ENCODE measurements around the gene TEAD2.
A peak's percentile ranks its signal among the peaks of the same experiment; 100 is the strongest.

The TEAD2 gene

DNA sequence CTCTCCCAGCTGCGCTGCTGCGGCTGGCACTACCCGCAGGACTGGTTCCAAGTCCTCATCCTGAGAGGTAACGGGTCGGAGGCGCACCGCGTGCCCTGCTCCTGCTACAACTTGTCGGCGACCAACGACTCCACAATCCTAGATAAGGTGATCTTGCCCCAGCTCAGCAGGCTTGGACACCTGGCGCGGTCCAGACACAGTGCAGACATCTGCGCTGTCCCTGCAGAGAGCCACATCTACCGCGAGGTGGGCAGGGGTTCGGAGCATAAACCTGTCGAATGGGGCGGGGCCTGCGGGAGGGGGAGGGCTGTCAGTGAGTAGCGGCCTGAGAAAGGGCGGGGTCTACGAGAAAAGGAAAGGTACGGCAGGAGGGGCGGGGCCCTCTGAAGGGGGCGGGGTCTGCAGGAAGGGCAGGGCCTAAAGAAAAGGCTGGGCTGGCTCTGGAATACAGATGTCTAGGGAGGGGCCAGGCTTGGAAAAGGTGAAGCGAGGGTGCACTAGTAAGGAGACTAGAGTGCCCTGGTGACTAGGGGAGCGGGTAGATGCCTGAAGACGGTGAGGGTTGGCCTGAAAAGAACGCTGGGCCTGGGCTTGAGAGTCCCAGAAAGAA lies 23.4 kb downstream of the TEAD2 start:
- H3K9ac ChIP-seq (ENCODE audit: low read depth, low read length, poor library complexity) = peak overlapping the region; percentile 70
- no peak overlapping the region for H4K91ac ChIP-seq (ENCODE audit: low read depth, low read length, poor library complexity)
- peaks cover 36 to 96% of the 10 kb centered on the region in 2 donors for H3K36me3 ChIP-seq (replicated peaks in 1 of 2; ENCODE audit: control insufficient read depth in 2 of 2, insufficient read depth in 2 of 2, low read length in 2 of 2)
- no peak overlapping the region for H2AFZ ChIP-seq (ENCODE audit: low read length)
- no peak overlapping the region for H2BK12ac ChIP-seq (ENCODE audit: low read length)
- H3K23ac ChIP-seq (ENCODE audit: low read depth, low read length, poor library complexity) = peak overlapping the region; percentile 99
- H2AK5ac ChIP-seq (ENCODE audit: low read depth, low read length) = peak overlapping the region; percentile 88
- H3K14ac ChIP-seq (ENCODE audit: low read length) = peak overlapping the region; percentile 71
- DNase-seq (ENCODE audit: low spot score) = peak; percentile 75
- H2BK120ac ChIP-seq (ENCODE audit: low read depth, low read length) = no peak overlapping the region
- H3K79me1 ChIP-seq (ENCODE audit: low read depth, low read length) = peaks cover 9% of the 10 kb centered on the region
- H3K18ac ChIP-seq (ENCODE audit: low read length) = peak overlapping the region; percentile 84
- H3K4me3 ChIP-seq (ENCODE audit: low read length in 2 of 2) = peak overlapping the region in 1 of 2 donors; percentile 29
- peak overlapping the region; percentile 98 for H4K8ac ChIP-seq (ENCODE audit: low read depth, low read length)
- no peak overlapping the region for H2BK5ac ChIP-seq (ENCODE audit: low read length)
- H3K4ac ChIP-seq (ENCODE audit: low read length) = no peak overlapping the region
- peak overlapping the region; percentile 66 for H3K4me2 ChIP-seq (ENCODE audit: insufficient read depth, low read length, poor library complexity, severe bottlenecking)
- peak overlapping the region; percentile 59 for H3K27ac ChIP-seq (replicated peaks; ENCODE audit: low read length)
- no peak overlapping the region for H2BK15ac ChIP-seq (ENCODE audit: low read length)
- no CpG with 5 or more reads among the region's 30 CpGs for WGBS, 2 donors (ENCODE audit: extremely low coverage in 2 of 2, insufficient read length in 2 of 2, insufficient replicate concordance in 1 of 2)
- no peaks in the 10 kb centered on the region for H3K9me3 ChIP-seq (replicated peaks in 1 of 2; ENCODE audit: control insufficient read depth in 2 of 2, insufficient read depth in 1 of 2, low read depth in 1 of 2, low read length in 2 of 2)
- H3K4me1 ChIP-seq (ENCODE audit: control insufficient read depth in 2 of 2, insufficient read depth in 1 of 2, low read depth in 1 of 2, low read length in 2 of 2) = peaks cover 0 to 14% of the 10 kb centered on the region in 2 donors
- H3K27me3 ChIP-seq (ENCODE audit: control insufficient read depth in 3 of 3, insufficient read depth in 3 of 3, low read depth in 1 of 3, low read length in 3 of 3) = peaks cover 0 to 3% (median 0%) of the 10 kb centered on the region in 3 experiments

DNA sequence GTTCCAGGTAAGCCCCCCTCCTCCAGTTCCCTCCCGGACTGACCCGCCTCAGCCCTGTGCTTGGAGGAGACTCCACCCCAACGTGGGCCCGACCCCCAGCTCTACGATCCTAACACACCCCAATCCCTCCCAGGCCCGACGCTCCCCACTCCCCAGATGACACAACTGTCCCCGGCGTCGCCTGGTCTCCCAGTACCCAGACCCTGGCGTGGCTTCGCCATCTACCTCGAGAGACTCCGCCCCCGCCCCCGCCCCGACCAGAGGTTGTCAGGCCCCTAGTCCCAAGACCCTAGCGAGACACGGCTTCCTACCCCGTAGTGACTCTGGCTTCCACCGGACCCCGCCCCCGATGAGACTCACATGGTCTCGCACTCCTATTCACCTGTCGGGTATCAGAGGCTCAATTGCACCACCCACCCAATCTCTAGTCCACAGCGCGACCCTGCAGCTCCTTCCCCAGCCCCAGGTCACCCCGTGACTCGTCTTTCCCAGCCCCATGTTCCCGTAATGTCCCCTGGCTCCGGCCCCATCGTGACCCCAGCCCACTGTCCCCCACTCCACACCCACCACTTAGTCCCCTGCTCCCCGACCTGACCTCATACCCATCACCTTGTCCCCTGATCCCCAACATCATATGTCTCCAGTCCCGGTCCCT lies 24.1 kb downstream of the TEAD2 start:
- H3K18ac ChIP-seq (ENCODE audit: low read length) = peak overlapping the region; percentile 12
- H3K4me1 ChIP-seq (ENCODE audit: control insufficient read depth in 2 of 2, insufficient read depth in 1 of 2, low read depth in 1 of 2, low read length in 2 of 2) = peaks cover 0 to 14% of the 10 kb centered on the region in 2 donors
- no peak overlapping the region for H2BK15ac ChIP-seq (ENCODE audit: low read length)
- peak overlapping the region; percentile 71 for H3K14ac ChIP-seq (ENCODE audit: low read length)
- peak overlapping the region; percentile 98 for H4K8ac ChIP-seq (ENCODE audit: low read depth, low read length)
- H3K27ac ChIP-seq (replicated peaks; ENCODE audit: low read length) = no peak overlapping the region
- H2AFZ ChIP-seq (ENCODE audit: low read length) = no peak overlapping the region
- H3K79me1 ChIP-seq (ENCODE audit: low read depth, low read length) = peaks cover 7% of the 10 kb centered on the region
- no peak for DNase-seq (ENCODE audit: low spot score)
- H3K4ac ChIP-seq (ENCODE audit: low read length) = no peak overlapping the region
- peaks cover 34 to 96% of the 10 kb centered on the region in 2 donors for H3K36me3 ChIP-seq (replicated peaks in 1 of 2; ENCODE audit: control insufficient read depth in 2 of 2, insufficient read depth in 2 of 2, low read length in 2 of 2)
- no peak overlapping the region for H2BK120ac ChIP-seq (ENCODE audit: low read depth, low read length)
- no peaks in the 10 kb centered on the region for H3K9me3 ChIP-seq (replicated peaks in 1 of 2; ENCODE audit: control insufficient read depth in 2 of 2, insufficient read depth in 1 of 2, low read depth in 1 of 2, low read length in 2 of 2)
- H3K4me3 ChIP-seq (ENCODE audit: low read length in 2 of 2) = peak overlapping the region in 1 of 2 donors; percentile 29
- no peak overlapping the region for H4K91ac ChIP-seq (ENCODE audit: low read depth, low read length, poor library complexity)
- peak overlapping the region; percentile 99 for H3K23ac ChIP-seq (ENCODE audit: low read depth, low read length, poor library complexity)
- peaks cover 0 to 3% (median 0%) of the 10 kb centered on the region in 3 experiments for H3K27me3 ChIP-seq (ENCODE audit: control insufficient read depth in 3 of 3, insufficient read depth in 3 of 3, low read depth in 1 of 3, low read length in 3 of 3)
- no peak overlapping the region for H2BK12ac ChIP-seq (ENCODE audit: low read length)
- no peak overlapping the region for H2BK5ac ChIP-seq (ENCODE audit: low read length)
- H2AK5ac ChIP-seq (ENCODE audit: low read depth, low read length) = peak overlapping the region; percentile 88
- peak overlapping the region; percentile 70 for H3K9ac ChIP-seq (ENCODE audit: low read depth, low read length, poor library complexity)
- H3K4me2 ChIP-seq (ENCODE audit: insufficient read depth, low read length, poor library complexity, severe bottlenecking) = peak overlapping the region; percentile 66
- no CpG with 5 or more reads among the region's 34 CpGs for WGBS, 2 donors (ENCODE audit: extremely low coverage in 2 of 2, insufficient read length in 2 of 2, insufficient replicate concordance in 1 of 2)

DNA sequence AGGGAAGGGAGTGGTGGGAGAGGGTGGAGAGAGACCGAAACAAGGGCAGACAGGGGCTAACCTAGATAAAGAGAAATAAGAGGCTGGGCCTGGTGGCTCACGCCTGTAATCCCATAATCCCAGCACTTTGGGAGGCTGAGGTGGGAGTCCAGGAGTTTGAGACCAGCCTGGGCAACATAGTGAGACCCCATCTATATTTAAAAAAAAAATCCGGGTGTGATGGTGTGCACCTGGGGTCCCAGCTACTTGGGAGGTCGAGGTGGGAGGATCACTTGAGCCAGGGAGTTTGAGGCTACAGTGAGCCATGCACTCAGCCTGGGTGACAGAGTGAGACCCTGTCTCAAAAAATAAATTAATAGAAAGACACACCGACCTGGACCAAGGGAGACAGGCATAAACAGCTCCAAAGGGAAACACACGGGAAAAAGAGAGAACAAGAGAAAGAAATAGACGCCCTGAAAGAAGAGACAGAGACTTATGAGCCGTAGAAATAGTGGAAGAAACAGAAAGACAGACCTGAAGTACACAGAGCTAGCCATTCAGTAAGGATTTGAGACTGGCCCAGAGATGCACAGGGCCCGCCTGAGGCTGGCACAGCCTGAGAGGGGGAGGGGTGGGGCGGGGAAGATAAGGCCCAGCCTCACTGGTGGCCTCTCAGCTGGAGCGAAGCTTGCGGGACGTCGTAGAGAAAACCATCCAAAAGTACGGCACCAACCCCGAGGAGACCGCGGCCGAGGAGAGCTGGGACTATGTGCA lies 24.8 kb downstream of the TEAD2 start:
- Histone ChIP-seq H3K9me3 (replicated peaks in 1 of 2; ENCODE audit: control insufficient read depth in 2 of 2, insufficient read depth in 1 of 2, low read depth in 1 of 2, low read length in 2 of 2) (no peaks in the 10 kb centered on the region), H3K9ac (ENCODE audit: low read depth, low read length, poor library complexity) (no peak overlapping the region), H2BK12ac (ENCODE audit: low read length) (no peak overlapping the region), H3K4ac (ENCODE audit: low read length) (no peak overlapping the region), H3K4me2 (ENCODE audit: insufficient read depth, low read length, poor library complexity, severe bottlenecking) (peak overlapping the region; percentile 66), H3K14ac (ENCODE audit: low read length) (peak overlapping the region; percentile 38), H3K36me3 (replicated peaks in 1 of 2; ENCODE audit: control insufficient read depth in 2 of 2, insufficient read depth in 2 of 2, low read length in 2 of 2) (peaks cover 28 to 91% of the 10 kb centered on the region in 2 donors), H3K79me1 (ENCODE audit: low read depth, low read length) (peaks cover 6% of the 10 kb centered on the region), H2AK5ac (ENCODE audit: low read depth, low read length) (peak overlapping the region; percentile 81), H2BK15ac (ENCODE audit: low read length) (no peak overlapping the region), H2BK5ac (ENCODE audit: low read length) (peak overlapping the region; percentile 53), H2AFZ (ENCODE audit: low read length) (no peak overlapping the region), H3K23ac (ENCODE audit: low read depth, low read length, poor library complexity) (peak overlapping the region; percentile 85), H3K27me3 (ENCODE audit: control insufficient read depth in 3 of 3, insufficient read depth in 3 of 3, low read depth in 1 of 3, low read length in 3 of 3) (peaks cover 0 to 3% (median 0%) of the 10 kb centered on the region in 3 experiments), H3K18ac (ENCODE audit: low read length) (peak overlapping the region; percentile 12), H2BK120ac (ENCODE audit: low read depth, low read length) (no peak overlapping the region), H3K4me3 (ENCODE audit: low read length in 2 of 2) (no peak overlapping the region), H3K4me1 (ENCODE audit: control insufficient read depth in 2 of 2, insufficient read depth in 1 of 2, low read depth in 1 of 2, low read length in 2 of 2) (peaks cover 0 to 14% of the 10 kb centered on the region in 2 donors), H4K8ac (ENCODE audit: low read depth, low read length) (no peak overlapping the region), H4K91ac (ENCODE audit: low read depth, low read length, poor library complexity) (no peak overlapping the region), H3K27ac (replicated peaks; ENCODE audit: low read length) (no peak overlapping the region)
- DNase-seq (ENCODE audit: low spot score) = no peak
- WGBS, 2 donors (ENCODE audit: extremely low coverage in 2 of 2, insufficient read length in 2 of 2, insufficient replicate concordance in 1 of 2) = no CpG with 5 or more reads among the region's 19 CpGs

Data from neuronal stem cell (in vitro differentiated cells).